ENCODE measurements around the gene IL1B. TPM values are rescaled to one million over a fixed set of nuclear protein-coding genes. Genes with fewer than 3 reads are reported as not detected.
A peak's percentile ranks its signal among the peaks of the same experiment; 100 is the strongest.

Gene IL1B
- total and polyA plus RNA-seq, 4 donors, result 0.25 to 3.1 (median 0.76) TPM

- H3K4me3 ChIP-seq (ENCODE audit: low read depth in 1 of 3, low read length in 3 of 3), result no peak overlapping the region
- H3K27me3 ChIP-seq (ENCODE audit: control insufficient read depth in 4 of 4, insufficient read depth in 4 of 4, low read length in 3 of 4), result no peaks in the 10 kb centered on the region
- H3K4me1 ChIP-seq (ENCODE audit: control insufficient read depth in 4 of 4, insufficient read depth in 4 of 4, low read length in 3 of 4), result peaks cover 3 to 34% (median 26%) of the 10 kb centered on the region in 4 donors
- WGBS, result 82% methylated on average over 7 of the region's 7 CpGs
- H3K9ac ChIP-seq (ENCODE audit: low read depth in 1 of 2, low read length in 2 of 2), result no peak overlapping the region
- no peaks in the 10 kb centered on the region for H3K9me3 ChIP-seq (ENCODE audit: control insufficient read depth in 4 of 4, low read length in 3 of 4)
- H3K27ac ChIP-seq (ENCODE audit: low read depth in 1 of 2, low read length in 2 of 2), result peak overlapping the region; percentile 78 to 94
- no peaks in the 10 kb centered on the region for H3K36me3 ChIP-seq (ENCODE audit: control insufficient read depth in 4 of 4, insufficient read depth in 3 of 4, low read depth in 1 of 4, low read length in 3 of 4)
- no peak for DNase-seq (ENCODE audit: low spot score)
- no peak for TF ChIP-seq EGR1 (IDR thresholded peaks at IDR 0.05; ENCODE audit: low read depth in 2 of 2)
- TF ChIP-seq ATF3 (IDR thresholded peaks at IDR 0.05), result no peak
- TF ChIP-seq MAX (IDR thresholded peaks at IDR 0.05), result no peak
- TF ChIP-seq FOXA1 (IDR thresholded peaks at IDR 0.05), result no peak
- no peak for TF ChIP-seq RAD21 (IDR thresholded peaks at IDR 0.05)
- TF ChIP-seq CTCF (IDR thresholded peaks at IDR 0.05; ENCODE audit: low read depth, low read length, missing input control), result no peak
- no peak for TF ChIP-seq HNF4G (IDR thresholded peaks at IDR 0.05)
- TF ChIP-seq JUND (IDR thresholded peaks at IDR 0.05), result no peak
- TF ChIP-seq FOXA2 (IDR thresholded peaks at IDR 0.05), result no peak
- no peak for TF ChIP-seq ZBTB33 (IDR thresholded peaks at IDR 0.05)
- TF ChIP-seq RXRA (IDR thresholded peaks at IDR 0.05), result no peak
- TF ChIP-seq HNF4A (conservative IDR thresholded peaks at IDR 0.05), result no peak
- no peak for TF ChIP-seq YY1 (IDR thresholded peaks at IDR 0.05)
- TF ChIP-seq GABPA (IDR thresholded peaks at IDR 0.05 in 1 of 2, conservative IDR thresholded peaks at IDR 0.05 in 1 of 2), result no peak
- TF ChIP-seq SP1 (IDR thresholded peaks at IDR 0.05), result no peak
- TF ChIP-seq NR2F2 (IDR thresholded peaks at IDR 0.05), result no peak
- TF ChIP-seq TAF1 (conservative IDR thresholded peaks at IDR 0.05), result no peak
Measured at GRCh38 chr2:112819081-112819480, 17.5 kb downstream of the IL1B start.

- 48% methylated on average over 3 of the region's 3 CpGs for WGBS
- Histone ChIP-seq H3K4me3 (ENCODE audit: low read depth in 1 of 3, low read length in 3 of 3) (no peak overlapping the region), H3K9me3 (ENCODE audit: control insufficient read depth in 4 of 4, low read length in 3 of 4) (no peaks in the 10 kb centered on the region), H3K27me3 (ENCODE audit: control insufficient read depth in 4 of 4, insufficient read depth in 4 of 4, low read length in 3 of 4) (no peaks in the 10 kb centered on the region), H3K9ac (ENCODE audit: low read depth in 1 of 2, low read length in 2 of 2) (peak overlapping the region in 1 of 2 donors; percentile 72), H3K4me1 (ENCODE audit: control insufficient read depth in 4 of 4, insufficient read depth in 4 of 4, low read length in 3 of 4) (peaks cover 3 to 31% (median 23%) of the 10 kb centered on the region in 4 donors), H3K36me3 (ENCODE audit: control insufficient read depth in 4 of 4, insufficient read depth in 3 of 4, low read depth in 1 of 4, low read length in 3 of 4) (no peaks in the 10 kb centered on the region), H3K27ac (ENCODE audit: low read depth in 1 of 2, low read length in 2 of 2) (peak overlapping the region; percentile 78 to 94)
- no peak for DNase-seq (ENCODE audit: low spot score)
- TF ChIP-seq EGR1 (IDR thresholded peaks at IDR 0.05; ENCODE audit: low read depth in 2 of 2) (peak; percentile 52 to 72), ATF3 (IDR thresholded peaks at IDR 0.05) (peak; percentile 63), HNF4A (conservative IDR thresholded peaks at IDR 0.05) (peak; percentile 83 to 91), TAF1 (conservative IDR thresholded peaks at IDR 0.05) (no peak), REST (IDR thresholded peaks at IDR 0.05) (peak; percentile 66), YY1 (IDR thresholded peaks at IDR 0.05) (peak; percentile 96), FOXA1 (IDR thresholded peaks at IDR 0.05) (peak; percentile 85), RXRA (IDR thresholded peaks at IDR 0.05) (peak; percentile 90 to 96), GABPA (IDR thresholded peaks at IDR 0.05 in 1 of 2, conservative IDR thresholded peaks at IDR 0.05 in 1 of 2) (no peak), RAD21 (IDR thresholded peaks at IDR 0.05) (peak; percentile 57 to 61), FOXA2 (IDR thresholded peaks at IDR 0.05) (peak; percentile 93), HNF4G (IDR thresholded peaks at IDR 0.05) (peak; percentile 36), JUND (IDR thresholded peaks at IDR 0.05) (peak; percentile 38 to 76), CTCF (IDR thresholded peaks at IDR 0.05; ENCODE audit: low read depth, low read length, missing input control) (no peak), SP1 (IDR thresholded peaks at IDR 0.05) (peak; percentile 89), NR2F2 (IDR thresholded peaks at IDR 0.05) (peak; percentile 96), MAX (IDR thresholded peaks at IDR 0.05) (peak; percentile 84)
Measured at GRCh38 chr2:112818094-112818902, 18.3 kb downstream of the IL1B start.
